Trophoblast cell (in vitro differentiated cells and primary cell): ENCODE results near the gene GPSM1.

ENCODE experiments used
- DNase-seq, 2 donors: peaks; one replicate each; pipeline ENCODE4 v3.0.0-alpha.2; 2016
- H2AFZ ChIP-seq: 2 replicates; pipeline ENCODE4 v1.6.1; 2013; ENCODE audit warnings: low read length, moderate library complexity, mild to moderate bottlenecking; ENCODE audit not compliant: insufficient read depth, poor library complexity
- H2AK5ac ChIP-seq: 2 replicates; pipeline ENCODE4 v1.6.1; 2013; ENCODE audit warnings: mild to moderate bottlenecking, low read length
- H2BK120ac ChIP-seq: 2 replicates; pipeline ENCODE4 v1.6.1; 2013; ENCODE audit warnings: low read length, mild to moderate bottlenecking, moderate library complexity; ENCODE audit not compliant: insufficient read depth, poor library complexity
- H2BK12ac ChIP-seq: 2 replicates; pipeline ENCODE4 v1.6.1; 2013; ENCODE audit warnings: mild to moderate bottlenecking, low read length, moderate library complexity
- H2BK5ac ChIP-seq: 2 replicates; pipeline ENCODE4 v1.6.1; 2013; ENCODE audit warnings: low read length, low read depth, moderate library complexity, mild to moderate bottlenecking; ENCODE audit not compliant: poor library complexity
- H3K14ac ChIP-seq: 2 replicates; pipeline ENCODE4 v1.6.1; 2013; ENCODE audit warnings: mild to moderate bottlenecking, low read length
- H3K18ac ChIP-seq: 2 replicates; pipeline ENCODE4 v1.6.1; 2013; ENCODE audit warnings: mild to moderate bottlenecking, low read length
- H3K23ac ChIP-seq: 2 replicates; pipeline ENCODE4 v1.6.1; 2013; ENCODE audit warnings: low read length
- H3K27ac ChIP-seq: 2 replicates; pipeline ENCODE4 v1.5.1; 2013; ENCODE audit warnings: low read depth, mild to moderate bottlenecking, inconsistent platforms, low read length, moderate library complexity
- H3K27me3 ChIP-seq: 2 replicates; pipeline ENCODE4 v1.6.1; 2013; ENCODE audit warnings: inconsistent platforms, mild to moderate bottlenecking, low read length, moderate library complexity; ENCODE audit not compliant: insufficient read depth
- H3K36me3 ChIP-seq, 2 experiments: 1 replicate in 1 of 2; 2 replicates in 1 of 2; pipeline ENCODE4 v1.6.1; 2013; ENCODE audit warnings: low read length in 2 of 2, mild to moderate bottlenecking in 2 of 2, moderate library complexity in 1 of 2; ENCODE audit not compliant: insufficient read depth in 2 of 2, control insufficient read depth in 1 of 2
- H3K4ac ChIP-seq: 2 replicates; pipeline ENCODE4 v1.6.1; 2013; ENCODE audit warnings: low read depth, mild to moderate bottlenecking, low read length, moderate library complexity
- H3K4me1 ChIP-seq, 2 experiments: 1 replicate in 1 of 2; 2 replicates in 1 of 2; pipeline ENCODE4 v1.6.1; 2013; ENCODE audit warnings: low read length in 2 of 2, mild to moderate bottlenecking in 2 of 2, moderate library complexity in 1 of 2; ENCODE audit not compliant: insufficient read depth in 2 of 2, control insufficient read depth in 1 of 2
- H3K4me2 ChIP-seq: 2 replicates; pipeline ENCODE4 v1.6.1; 2013; ENCODE audit warnings: inconsistent platforms, mild to moderate bottlenecking, low read length, moderate library complexity
- H3K4me3 ChIP-seq: 2 replicates; pipeline ENCODE4 v1.5.1; 2013; ENCODE audit warnings: mild to moderate bottlenecking, low read depth, low read length, inconsistent platforms
- H3K79me1 ChIP-seq: one replicate; pipeline ENCODE4 v1.6.1; 2013; ENCODE audit warnings: low read length
- H3K79me2 ChIP-seq: 2 replicates; pipeline ENCODE4 v1.6.1; 2013; ENCODE audit warnings: low read length, mild to moderate bottlenecking; ENCODE audit not compliant: control insufficient read depth, insufficient read depth, poor library complexity
- H3K9ac ChIP-seq: 2 replicates; pipeline ENCODE4 v1.6.1; 2013; ENCODE audit warnings: mild to moderate bottlenecking, low read length
- H3K9me3 ChIP-seq: 2 replicates; pipeline ENCODE4 v1.6.1; 2013; ENCODE audit warnings: low read depth, mild to moderate bottlenecking, control low read depth, inconsistent platforms, low read length; ENCODE audit not compliant: insufficient read depth
- H4K12ac ChIP-seq: 2 replicates; pipeline ENCODE4 v1.6.1; 2013; ENCODE audit warnings: low read depth, mild to moderate bottlenecking, low read length, moderate library complexity
- H4K8ac ChIP-seq: 2 replicates; pipeline ENCODE4 v1.6.1; 2013; ENCODE audit warnings: low read depth, mild to moderate bottlenecking, low read length, moderate library complexity
- H4K91ac ChIP-seq: one replicate; pipeline ENCODE4 v1.6.1; 2013; ENCODE audit warnings: low read depth, mild to moderate bottlenecking, low read length, moderate library complexity
- WGBS: extraction: QIAGEN DNeasy Blood & Tissue Kit; methylation state at CpG from one replicate; pipeline ENCODE4 v1.1.7; 2013; ENCODE audit warnings: missing lambda C conversion rate; ENCODE audit not compliant: insufficient read length, insufficient coverage; ENCODE audit errors: extremely low coverage; 5-methylcytosine and 5-hydroxymethylcytosine counted together

GPSM1 gene

GRCh38 chr9:136286359-136286986 lies 40.9 kb upstream of the GPSM1 start:
- no peaks in the 10 kb centered on the region for H3K79me2 ChIP-seq
- H2AK5ac ChIP-seq: no peak overlapping the region
- no peak overlapping the region for H3K14ac ChIP-seq
- H2BK5ac ChIP-seq: no peak overlapping the region
- H3K4me3 ChIP-seq: no peak overlapping the region
- no peak overlapping the region for H2BK120ac ChIP-seq
- H3K4ac ChIP-seq: no peak overlapping the region
- no peak overlapping the region for H4K12ac ChIP-seq
- H3K9me3 ChIP-seq: no peaks in the 10 kb centered on the region
- no peak overlapping the region for H3K9ac ChIP-seq
- H3K23ac ChIP-seq: no peak overlapping the region
- no peaks in the 10 kb centered on the region for H3K79me1 ChIP-seq
- H2AFZ ChIP-seq: no peak overlapping the region
- no peak overlapping the region for H4K8ac ChIP-seq
- peaks cover 4% of the 10 kb centered on the region for H3K27me3 ChIP-seq
- H3K36me3 ChIP-seq: no peaks in the 10 kb centered on the region
- peaks cover 3 to 6% of the 10 kb centered on the region in 2 experiments for H3K4me1 ChIP-seq
- WGBS: no CpG with 5 or more reads among the region's 30 CpGs
- H3K27ac ChIP-seq: no peak overlapping the region
- H3K4me2 ChIP-seq: no peak overlapping the region
- DNase-seq: no peak
- no peak overlapping the region for H4K91ac ChIP-seq
- no peak overlapping the region for H3K18ac ChIP-seq
- H2BK12ac ChIP-seq: no peak overlapping the region

- Histone ChIP-seq H3K9ac (no peak overlapping the region), H2BK5ac (no peak overlapping the region), H4K91ac (no peak overlapping the region), H2BK12ac (no peak overlapping the region), H2AK5ac (no peak overlapping the region), H3K4me2 (no peak overlapping the region), H4K8ac (no peak overlapping the region), H4K12ac (no peak overlapping the region), H3K4me3 (no peak overlapping the region), H2BK120ac (no peak overlapping the region), H3K9me3 (no peaks in the 10 kb centered on the region), H3K79me2 (no peaks in the 10 kb centered on the region), H3K27me3 (peaks cover 4% of the 10 kb centered on the region), H3K4me1 (peaks cover 3 to 6% of the 10 kb centered on the region in 2 experiments), H3K18ac (no peak overlapping the region), H3K79me1 (no peaks in the 10 kb centered on the region), H3K23ac (no peak overlapping the region), H3K4ac (no peak overlapping the region), H3K27ac (no peak overlapping the region), H3K14ac (no peak overlapping the region), H2AFZ (no peak overlapping the region), H3K36me3 (no peaks in the 10 kb centered on the region)
- no CpG with 5 or more reads among the region's 13 CpGs for WGBS
- no peak for DNase-seq
Observed at GRCh38 chr9:136286987-136287379, 40.4 kb upstream of the GPSM1 start.

DNA sequence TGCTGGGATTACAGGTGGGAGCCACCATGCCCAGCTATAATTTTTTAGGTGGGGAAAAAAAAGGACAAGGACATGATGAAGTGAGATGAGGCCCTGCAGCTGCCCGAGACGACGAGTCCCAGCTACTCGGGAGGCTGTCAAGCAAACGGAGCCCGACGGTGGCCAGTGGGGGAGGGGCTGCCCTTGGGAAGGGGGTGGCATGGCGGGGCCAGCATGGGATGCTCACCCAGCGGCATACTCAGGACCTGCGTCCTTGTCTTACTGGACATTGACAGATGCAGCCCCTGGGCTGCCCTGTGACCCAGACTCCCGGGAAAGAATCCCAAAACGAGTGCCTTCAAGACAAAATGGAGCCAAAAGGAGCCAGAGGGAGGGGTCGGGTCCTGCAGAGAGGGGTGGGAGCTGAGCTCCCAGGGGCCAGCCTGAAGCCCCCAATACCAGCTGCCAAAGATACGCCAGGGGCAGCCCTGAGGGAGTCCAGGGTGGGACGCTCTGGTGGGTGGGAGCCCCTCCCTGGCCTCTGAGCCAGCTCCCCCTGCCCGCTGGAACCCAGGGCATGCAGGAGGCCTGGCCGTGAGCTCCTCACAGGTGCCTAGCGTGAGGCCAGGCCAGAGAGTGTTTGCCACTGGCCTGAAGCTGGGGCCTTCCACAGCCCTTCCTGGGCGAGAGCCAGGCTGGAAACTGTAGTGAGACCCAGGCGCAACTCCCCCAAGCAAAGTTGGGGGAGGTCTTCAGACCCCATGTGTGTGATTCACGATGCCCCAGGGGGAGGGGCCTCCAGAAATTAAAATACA lies 39.2 kb upstream of the GPSM1 start:
- Histone ChIP-seq H2AK5ac (no peak overlapping the region), H3K23ac (no peak overlapping the region), H2BK120ac (no peak overlapping the region), H3K79me1 (no peaks in the 10 kb centered on the region), H3K9ac (no peak overlapping the region), H3K18ac (no peak overlapping the region), H2BK5ac (no peak overlapping the region), H3K9me3 (peaks cover 4% of the 10 kb centered on the region), H4K91ac (no peak overlapping the region), H3K79me2 (no peaks in the 10 kb centered on the region), H3K4me2 (no peak overlapping the region), H3K4ac (no peak overlapping the region), H4K12ac (no peak overlapping the region), H2BK12ac (no peak overlapping the region), H3K27me3 (peaks cover 4% of the 10 kb centered on the region), H3K14ac (no peak overlapping the region), H2AFZ (no peak overlapping the region), H3K4me1 (peaks cover 3 to 6% of the 10 kb centered on the region in 2 experiments), H4K8ac (no peak overlapping the region), H3K27ac (no peak overlapping the region), H3K4me3 (no peak overlapping the region), H3K36me3 (no peaks in the 10 kb centered on the region)
- no CpG with 5 or more reads among the region's 21 CpGs for WGBS
- no peak for DNase-seq

DNA sequence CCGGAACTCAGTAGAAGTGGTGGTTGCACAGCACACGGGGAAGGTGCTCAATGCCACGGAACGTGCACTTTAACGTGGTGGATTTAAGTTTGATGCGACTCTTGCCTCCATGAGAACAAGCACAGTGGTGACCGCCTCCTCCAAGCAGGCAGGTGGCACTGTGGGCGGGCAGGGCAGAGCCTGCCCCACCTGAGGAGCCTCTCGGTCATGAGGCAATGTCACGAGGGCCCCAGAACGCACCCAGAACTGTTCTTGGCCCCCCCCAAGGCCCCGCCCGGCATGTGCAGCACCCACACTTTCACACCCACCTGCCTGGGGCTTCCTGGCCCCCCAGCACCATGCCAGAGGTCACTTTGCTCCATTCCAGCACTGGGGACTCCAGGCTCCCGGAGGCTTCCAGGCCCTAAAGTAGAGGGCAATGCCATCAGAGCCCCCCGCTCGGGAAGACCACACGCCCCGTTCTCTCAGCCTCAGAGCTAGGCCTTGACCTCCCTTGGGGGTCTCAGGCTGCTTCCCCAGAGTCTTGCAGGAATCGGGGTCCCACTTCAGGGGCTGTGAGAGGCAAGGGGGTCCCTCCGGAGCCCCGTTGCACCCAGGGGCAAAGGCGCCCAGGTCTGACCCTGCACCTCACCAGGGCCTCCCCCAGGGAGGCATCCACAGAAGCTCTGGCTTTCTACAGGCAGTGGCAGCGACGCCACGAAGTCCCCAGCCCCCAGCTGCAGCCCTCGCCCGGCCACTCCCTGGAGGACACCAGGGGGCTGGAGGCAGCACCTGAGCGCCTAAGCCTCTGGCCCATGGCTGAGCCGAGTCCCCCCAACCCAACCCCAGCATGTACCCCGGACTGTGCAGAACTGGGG lies 37.5 kb upstream of the GPSM1 start:
- H3K27ac ChIP-seq: no peak overlapping the region
- H3K4me1 ChIP-seq: peaks cover 3 to 6% of the 10 kb centered on the region in 2 experiments
- no peak overlapping the region for H2BK120ac ChIP-seq
- H3K79me1 ChIP-seq: no peaks in the 10 kb centered on the region
- no peak overlapping the region for H4K12ac ChIP-seq
- H2AFZ ChIP-seq: no peak overlapping the region
- H2AK5ac ChIP-seq: no peak overlapping the region
- no peak overlapping the region for H2BK12ac ChIP-seq
- H3K23ac ChIP-seq: no peak overlapping the region
- H4K91ac ChIP-seq: no peak overlapping the region
- no peak overlapping the region for H2BK5ac ChIP-seq
- H3K9me3 ChIP-seq: peaks cover 18% of the 10 kb centered on the region
- no CpG with 5 or more reads among the region's 30 CpGs for WGBS
- H3K4ac ChIP-seq: no peak overlapping the region
- H3K4me3 ChIP-seq: no peak overlapping the region
- no peak overlapping the region for H3K9ac ChIP-seq
- peaks cover 4% of the 10 kb centered on the region for H3K27me3 ChIP-seq
- H3K18ac ChIP-seq: no peak overlapping the region
- DNase-seq: no peak
- H3K36me3 ChIP-seq: no peaks in the 10 kb centered on the region
- H4K8ac ChIP-seq: no peak overlapping the region
- no peak overlapping the region for H3K4me2 ChIP-seq
- no peaks in the 10 kb centered on the region for H3K79me2 ChIP-seq
- no peak overlapping the region for H3K14ac ChIP-seq
